GM18868 (cell line): ENCODE measurements around the gene POLDIP3.

Experiments
- ATAC-seq: cut with Tn5 transposase; IDR thresholded peaks from one replicate; pipeline ENCODE4 v1.9.1; 2021; ENCODE audit warnings: mild to moderate bottlenecking, moderate library complexity; ENCODE audit not compliant: unreplicated experiment

Gene POLDIP3

DNA sequence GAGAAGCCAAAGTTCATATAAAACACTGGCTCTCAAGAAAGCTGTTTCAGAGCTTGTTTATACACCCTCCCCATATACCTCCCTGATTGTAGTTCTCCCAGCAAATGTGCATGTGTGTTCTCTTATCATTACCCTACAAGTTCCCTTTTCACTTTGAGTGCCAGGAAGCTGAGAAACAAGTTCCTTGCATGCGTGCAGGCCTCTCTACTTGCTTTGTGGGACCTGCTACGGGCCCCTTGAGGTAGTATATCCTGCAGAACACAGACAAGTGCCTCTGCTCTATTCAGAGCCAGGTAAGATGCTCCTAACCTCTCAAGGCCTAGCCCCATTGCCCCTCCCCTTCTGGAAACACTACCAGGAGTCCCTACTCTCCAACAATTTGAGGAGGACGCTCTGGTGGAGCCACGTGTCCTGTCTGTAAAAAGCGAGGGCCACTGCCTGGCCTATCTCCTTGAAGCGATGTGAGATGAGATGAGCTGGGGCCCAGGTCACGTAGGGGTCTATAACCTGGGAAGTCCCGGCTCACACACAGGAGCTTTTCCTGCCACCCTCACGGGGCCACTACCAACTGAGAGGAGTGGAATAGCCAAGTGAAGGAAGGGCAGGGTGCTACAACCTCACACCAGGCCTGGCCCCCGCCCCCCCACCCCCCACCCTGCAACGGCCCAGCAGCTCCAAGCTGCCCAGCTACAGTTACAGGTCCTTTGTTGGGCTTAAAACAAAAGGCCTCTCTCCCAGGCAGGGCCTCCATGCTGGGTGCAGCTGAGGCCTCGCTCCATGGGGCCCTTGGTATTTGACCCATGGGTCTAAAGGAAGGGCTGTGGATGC, 28.3 kb upstream of the POLDIP3 start:
- peak; percentile 43 for ATAC-seq

- ATAC-seq = no peak
These were observed 27.2 kb upstream of the POLDIP3 start for GRCh38 chr22:42641801-42642413.

DNA sequence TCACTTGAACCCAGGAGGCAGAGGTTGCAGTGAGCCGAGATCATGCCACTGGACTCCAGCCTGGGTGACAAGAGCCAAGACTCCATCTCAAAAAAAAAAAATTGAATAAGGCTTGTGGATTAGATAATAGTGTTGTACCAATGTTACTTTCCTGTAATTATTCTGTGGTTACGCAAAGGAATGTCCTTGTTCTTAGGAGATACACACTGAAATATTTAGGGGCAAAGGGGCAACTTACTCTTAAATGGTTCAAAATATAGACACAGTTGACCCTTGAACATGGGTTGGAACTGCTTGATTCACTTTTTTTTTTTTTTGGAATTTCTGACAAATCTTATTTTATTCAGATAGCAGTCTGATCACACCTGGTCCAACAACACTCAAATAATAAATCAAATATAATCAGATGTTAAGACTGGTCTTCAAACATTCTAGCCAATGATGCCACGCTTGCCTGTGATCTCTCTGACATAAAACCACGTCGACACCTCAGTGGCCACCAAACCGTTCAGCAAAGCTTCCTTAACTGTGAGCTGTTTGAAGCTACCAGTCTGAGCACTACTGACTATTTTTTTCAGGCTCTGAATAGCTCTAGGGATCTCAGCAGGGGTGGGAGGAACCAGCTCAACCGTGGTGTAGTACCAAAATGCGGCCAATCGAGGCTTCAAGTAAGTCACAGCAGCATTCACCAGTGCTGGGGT, 25.0 kb upstream of the POLDIP3 start:
- no peak for ATAC-seq

- no peak for ATAC-seq
These were observed 22.9 kb upstream of the POLDIP3 start for GRCh38 chr22:42637555-42637954.

- ATAC-seq = no peak
These were observed 21.8 kb upstream of the POLDIP3 start for GRCh38 chr22:42636506-42636905.

- no peak for ATAC-seq
These were observed 20.8 kb upstream of the POLDIP3 start for GRCh38 chr22:42635531-42635930.

DNA sequence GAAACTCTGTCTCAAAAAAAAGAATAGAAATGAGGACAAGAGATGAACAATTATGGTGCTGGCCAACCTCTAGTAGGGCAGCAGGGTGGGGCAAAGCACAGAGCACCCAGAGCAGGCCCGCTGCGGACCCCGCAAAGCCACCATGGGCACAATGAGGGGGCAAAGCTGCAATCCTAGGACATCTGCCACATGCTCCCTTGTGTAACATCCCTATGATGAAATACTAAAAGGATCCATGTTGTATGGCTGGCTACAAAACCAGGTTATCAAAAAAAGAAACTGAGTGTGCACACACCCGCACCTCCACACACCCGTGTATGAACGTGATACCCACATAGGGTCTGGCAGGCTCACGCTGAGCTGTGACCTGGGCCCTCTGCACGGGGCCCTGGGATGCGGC, 18.3 kb upstream of the POLDIP3 start:
- no peak for ATAC-seq

DNA sequence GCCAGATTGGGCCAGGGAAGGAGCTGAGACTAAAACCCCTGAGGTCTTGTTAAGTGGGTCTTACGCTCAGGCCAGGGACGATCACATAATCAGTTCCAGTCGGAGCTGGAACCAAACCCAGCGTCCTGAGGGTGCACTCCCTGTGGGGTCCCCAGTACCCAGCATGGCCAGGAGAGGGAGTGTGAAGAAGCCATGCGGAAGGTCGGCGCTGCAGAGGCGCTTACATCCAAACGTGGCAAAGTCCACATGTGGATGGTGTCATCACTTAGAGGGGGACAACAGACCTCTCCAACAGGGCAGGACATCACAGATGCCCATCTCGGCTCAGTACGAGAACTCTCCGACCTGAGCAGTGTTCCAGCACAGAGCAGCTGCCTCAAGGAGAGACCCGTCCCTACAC, 17.4 kb upstream of the POLDIP3 start:
- ATAC-seq = no peak

DNA sequence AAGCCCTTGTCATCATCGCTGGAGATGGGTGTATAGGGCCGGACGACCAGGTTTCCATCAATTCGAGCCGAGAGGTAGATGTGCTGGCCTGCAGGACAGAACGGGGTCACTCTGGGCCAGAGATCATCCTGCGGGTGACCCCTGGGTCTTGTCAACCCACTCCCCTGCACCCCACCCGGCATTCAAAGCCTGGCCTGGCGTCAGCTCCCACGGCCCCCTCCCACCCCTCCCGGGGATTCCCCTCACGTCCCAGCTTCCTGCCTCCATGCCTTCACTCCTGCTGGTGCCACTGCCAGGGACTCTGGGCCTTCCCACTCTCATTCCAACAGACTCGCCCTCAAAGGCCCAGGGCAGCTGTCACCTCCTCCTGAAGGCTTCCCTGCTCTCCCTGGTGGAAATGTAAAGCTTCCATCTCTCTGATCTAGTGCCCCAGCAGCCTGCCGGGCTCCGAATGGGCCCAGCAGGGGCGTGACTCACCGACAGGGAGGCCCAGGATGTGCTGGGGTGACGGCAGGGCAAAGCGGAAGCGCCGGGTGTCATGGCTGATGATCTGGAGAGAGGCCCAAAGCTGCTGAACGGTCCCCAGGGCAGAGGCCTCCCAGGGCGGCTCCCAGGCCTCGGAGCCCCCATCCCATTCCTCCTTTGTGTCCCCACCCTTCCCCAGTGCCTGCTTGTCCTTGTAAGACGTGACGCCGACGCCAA, 16.4 kb upstream of the POLDIP3 start:
- ATAC-seq = no peak

DNA sequence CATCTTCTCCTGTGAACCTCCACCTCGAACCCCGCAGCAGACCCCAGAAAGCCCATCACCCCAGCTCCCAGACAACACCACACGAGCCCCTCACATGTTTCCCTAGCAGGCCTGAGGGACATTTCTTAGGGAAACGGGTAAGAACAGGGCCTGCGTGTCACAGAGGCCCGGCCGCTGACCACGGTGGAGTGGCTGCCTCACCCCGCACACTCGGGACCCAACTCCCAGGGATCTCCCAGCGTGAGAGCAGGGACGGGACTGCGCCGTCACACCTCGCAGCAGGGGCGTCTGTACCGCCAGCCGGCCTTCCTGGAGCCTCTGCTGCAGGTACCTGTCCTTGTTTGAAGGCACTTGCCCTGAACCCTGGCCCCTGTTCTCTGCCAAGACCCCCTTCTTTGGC, 15.5 kb upstream of the POLDIP3 start:
- no peak for ATAC-seq

GRCh38 chr22:42627981-42628380, 13.3 kb upstream of the POLDIP3 start:
- no peak for ATAC-seq

GRCh38 chr22:42626951-42627625, 12.4 kb upstream of the POLDIP3 start:
- ATAC-seq = no peak

DNA sequence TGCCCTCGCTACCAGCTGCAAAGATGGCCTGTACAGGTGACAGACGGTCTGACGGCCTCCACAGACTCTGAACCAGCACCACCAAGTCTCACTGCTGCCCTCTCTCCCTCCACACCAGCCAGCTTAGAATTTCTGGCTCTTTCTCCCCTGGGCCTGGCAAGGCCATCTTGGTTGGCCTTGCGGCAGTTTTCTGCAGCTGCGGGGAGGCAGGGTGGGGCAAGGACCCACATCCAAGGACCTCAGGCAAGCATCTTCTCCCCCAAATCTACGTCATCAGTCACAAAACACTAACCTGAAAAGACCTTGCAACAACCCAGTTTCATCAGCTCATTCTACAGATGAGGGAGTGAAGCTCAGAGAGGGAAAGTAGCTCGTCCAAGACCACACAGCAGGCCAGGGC, 11.7 kb upstream of the POLDIP3 start:
- no peak for ATAC-seq

DNA sequence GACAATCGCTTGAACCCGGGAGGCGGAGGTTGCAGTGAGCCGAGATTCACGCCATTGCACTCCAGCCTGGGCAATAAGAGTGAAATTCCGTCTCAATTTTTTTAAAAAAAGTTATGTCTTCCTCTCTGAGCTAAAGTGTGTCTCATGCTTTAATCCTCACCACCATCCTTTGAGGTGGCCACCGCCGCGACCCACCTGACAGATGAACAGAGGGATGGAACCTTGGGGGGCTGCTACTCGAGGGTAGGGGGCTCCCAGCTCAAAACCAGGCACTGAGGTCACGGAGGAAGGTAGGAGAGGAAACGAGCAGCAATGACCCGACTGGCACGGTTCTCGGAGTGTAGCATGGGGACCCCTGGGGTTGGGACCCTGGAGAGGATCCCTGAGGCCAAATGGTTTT, 10.7 kb upstream of the POLDIP3 start:
- ATAC-seq = no peak

DNA sequence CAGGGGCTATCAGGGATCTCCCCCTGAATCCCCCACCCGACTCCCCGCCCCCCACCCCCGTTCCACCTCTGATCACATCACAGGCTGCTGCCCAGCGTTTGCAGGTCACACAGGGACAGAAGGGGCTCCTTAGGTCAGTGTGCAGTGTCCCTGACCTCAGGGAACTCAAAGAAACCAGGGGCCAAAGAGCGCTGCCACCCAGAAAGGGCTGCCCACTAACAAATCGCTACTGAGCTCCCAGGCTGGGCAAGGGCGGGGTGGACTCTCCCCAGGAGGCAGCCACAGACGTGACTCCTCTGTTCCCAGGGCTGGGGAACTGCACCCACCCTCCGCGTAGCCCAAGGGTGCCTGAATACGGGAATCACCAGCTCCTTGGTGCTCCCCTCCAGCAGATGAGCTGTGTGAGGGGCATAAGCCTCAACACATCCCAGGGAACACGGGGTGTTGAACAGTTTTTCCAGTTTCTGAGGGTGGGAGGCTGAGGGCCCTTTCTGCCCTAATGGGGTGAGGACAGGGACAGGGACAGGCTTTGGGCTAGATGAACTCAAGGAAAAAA, 9.9 kb upstream of the POLDIP3 start:
- ATAC-seq = no peak

- no peak for ATAC-seq
These were observed 9.2 kb upstream of the POLDIP3 start for GRCh38 chr22:42623756-42624441.

DNA sequence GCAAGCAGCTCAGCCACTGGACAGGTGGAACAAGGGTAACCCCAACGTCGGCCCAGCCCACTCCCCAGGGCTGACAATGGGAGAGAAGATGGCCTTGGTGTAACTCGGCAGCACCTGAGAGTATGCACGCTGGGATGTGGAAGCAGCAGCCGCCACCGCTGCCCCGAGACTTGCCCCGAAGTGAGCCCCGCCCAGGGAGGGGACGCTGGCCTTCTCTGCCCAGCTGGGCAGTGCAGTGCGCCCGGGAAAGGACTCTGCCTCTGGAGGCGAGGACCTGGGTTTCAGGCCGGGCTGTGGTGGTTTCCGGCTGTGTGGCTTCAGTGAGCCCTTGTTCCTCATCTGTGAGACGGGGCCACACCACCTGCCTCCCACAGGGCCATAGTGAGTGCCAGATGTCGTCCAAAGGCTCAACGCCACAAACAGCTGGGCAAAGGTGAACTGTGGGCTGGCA, 8.6 kb upstream of the POLDIP3 start:
- no peak for ATAC-seq

GRCh38 chr22:42622061-42622710, 7.5 kb upstream of the POLDIP3 start:
- no peak for ATAC-seq

DNA sequence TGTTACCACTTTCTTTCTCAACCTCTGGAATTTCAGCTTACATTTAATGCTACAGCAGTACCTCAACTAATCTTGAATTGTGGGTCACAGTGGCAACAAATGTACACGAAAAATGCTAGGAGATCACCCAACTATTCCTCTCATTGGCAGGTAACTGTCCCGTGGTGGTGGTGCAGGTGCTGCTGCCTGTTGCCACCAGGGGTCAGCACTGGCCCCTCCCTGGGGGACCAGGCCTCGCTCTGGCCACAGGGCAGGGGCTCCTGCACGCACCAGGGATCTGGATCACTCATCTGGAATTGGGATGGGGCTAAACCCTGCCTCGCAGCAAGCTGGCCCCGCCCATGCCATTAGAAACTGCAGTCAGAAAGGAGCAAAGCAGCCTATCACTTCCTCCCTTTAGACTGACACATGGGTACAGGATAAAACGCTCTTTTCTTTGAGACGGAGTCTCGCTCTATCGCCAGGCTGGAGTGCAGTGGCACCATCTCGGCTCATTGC, 6.9 kb upstream of the POLDIP3 start:
- ATAC-seq = no peak
